Peyer's patch (tissue), 4 donors: Measurements from ENCODE around the gene PALD1.

Source experiments
- CTCF ChIP-seq, 6 experiments: fragments of 450-650 bp in 4 of 6; fragments of 200-600 bp in 2 of 6; sonication (generic) in 1 of 6; IDR thresholded peaks; one replicate each; pipeline ENCODE4 v1.5.1; 2017 to 2019; ENCODE audit warnings: antibody characterized with exemption in 6 of 6, mild to moderate bottlenecking in 3 of 6, moderate library complexity in 1 of 6
- POLR2A ChIP-seq, 2 donors: fragments of 450-650 bp; IDR thresholded peaks; one replicate each; pipeline ENCODE4 v1.5.1; 2017; ENCODE audit warnings: antibody characterized with exemption in 2 of 2, mild to moderate bottlenecking in 2 of 2, moderate library complexity in 2 of 2

GRCh38 chr10:70595566-70596016 is 117.0 kb downstream of the PALD1 start:
- TF ChIP-seq CTCF (IDR thresholded peaks at IDR 0.05) (no peak), POLR2A (IDR thresholded peaks at IDR 0.05) (no peak)
